Endothelial cell of umbilical vein (primary cell): ENCODE results near the gene NONO. TPM values are rescaled to one million over a fixed set of nuclear protein-coding genes. Genes with fewer than 3 reads are reported as not detected.

ENCODE experiments used
- BruUV-seq: library from RNA; stranded (reverse); fragments of 400-500 nt; replicated peaks from 2 replicates; lab custom pipeline; 2021; lab: Mats Ljungman, UMichigan
- CTCF ChIA-PET: fragments of 300-600, 350-600 bp; sonication (Branson Sonifier 250); formaldehyde crosslinking; loops from one replicate; lab custom pipeline; 2021; ENCODE audit warnings: antibody characterized with exemption, inconsistent platforms; lab: Charles Lee
- POLR2A ChIA-PET: fragments of 300-600, 350-600 bp; sonication (Branson Sonifier 250); formaldehyde crosslinking; loops from one replicate; lab custom pipeline; 2021; ENCODE audit warnings: antibody characterized with exemption, inconsistent platforms; lab: Charles Lee
- DNase-seq: peaks from one replicate; pipeline ENCODE4 v3.0.0-alpha.2; 2011; ENCODE audit warnings: low read depth, low spot score
- FAIRE-seq: peaks from 2 replicates; lab custom pipeline; 2011; peaks lifted over from hg19 to GRCh38; lab: Jason Lieb, UNC
- H2AFZ ChIP-seq: 2 replicates; pipeline ENCODE4 v1.6.0; 2012; ENCODE audit warnings: low read depth, low read length, control low read depth, inconsistent platforms
- H3K27ac ChIP-seq: 2 replicates; pipeline ENCODE4 v1.5.1; 2011; ENCODE audit warnings: low read depth, mild to moderate bottlenecking, control low read depth, low read length, moderate library complexity; ENCODE audit not compliant: insufficient read depth
- H3K27me3 ChIP-seq, 2 experiments: 2 replicates each; pipeline versions ENCODE4 v1.6.0 to v1.6.1; 2011; ENCODE audit warnings: low read length in 2 of 2, mixed read lengths in 1 of 2; ENCODE audit not compliant: control insufficient read depth in 2 of 2, insufficient read depth in 2 of 2
- H3K36me3 ChIP-seq, 2 experiments: 2 replicates in 1 of 2; 3 replicates in 1 of 2; pipeline ENCODE4 v1.5.1; 2011; ENCODE audit warnings: low read length in 2 of 2, mild to moderate bottlenecking in 1 of 2, moderate library complexity in 1 of 2; ENCODE audit not compliant: control insufficient read depth in 2 of 2, insufficient read depth in 2 of 2; ENCODE audit errors: extremely low read depth in 1 of 2
- H3K4me1 ChIP-seq: 3 replicates; pipeline ENCODE4 v1.5.1; 2011; ENCODE audit warnings: mild to moderate bottlenecking, low read length; ENCODE audit not compliant: control insufficient read depth, insufficient read depth; ENCODE audit errors: extremely low read depth
- H3K4me2 ChIP-seq: 2 replicates; pipeline ENCODE4 v1.6.1; 2011; ENCODE audit warnings: low read length, control low read depth, mixed read lengths; ENCODE audit not compliant: insufficient read depth
- H3K4me3 ChIP-seq, 3 experiments: fragments of 200-600 bp in 1 of 3; sonication (generic), shearing (Covaris generic) in 1 of 3; replicated peaks in 1 of 3; 2 replicates each; pipeline ENCODE4 v1.5.1; 2011 to 2016; ENCODE audit warnings: control low read depth in 3 of 3, low read length in 3 of 3, mild to moderate bottlenecking in 2 of 3, inconsistent platforms in 1 of 3, low read depth in 1 of 3, moderate library complexity in 1 of 3; ENCODE audit not compliant: insufficient read depth in 1 of 3
- H3K79me2 ChIP-seq: 2 replicates; pipeline ENCODE4 v1.6.0; 2012; ENCODE audit warnings: low read length, inconsistent platforms; ENCODE audit not compliant: control insufficient read depth, insufficient read depth
- H3K9ac ChIP-seq: replicated peaks from 2 replicates; pipeline ENCODE3; 2011; ENCODE audit warnings: low read length, control low read depth; ENCODE audit not compliant: insufficient read depth; ENCODE audit errors: extremely low read depth
- H3K9me1 ChIP-seq: replicated peaks from 3 replicates; pipeline ENCODE4 v1.6.0; 2011; ENCODE audit warnings: mild to moderate bottlenecking, low read length; ENCODE audit not compliant: control insufficient read depth, insufficient read depth; ENCODE audit errors: extremely low read depth
- H3K9me3 ChIP-seq: replicated peaks from 2 replicates; pipeline ENCODE4 v1.5.1; 2012; ENCODE audit warnings: low read length, inconsistent platforms; ENCODE audit not compliant: control insufficient read depth, insufficient read depth
- H4K20me1 ChIP-seq: replicated peaks from 2 replicates; pipeline ENCODE3; 2011; ENCODE audit warnings: mild to moderate bottlenecking, low read length; ENCODE audit not compliant: control insufficient read depth, insufficient read depth; ENCODE audit errors: extremely low read depth
- FOS ChIP-seq: IDR thresholded peaks from 2 replicates; pipeline ENCODE4 v1.6.1; 2011; ENCODE audit warnings: mild to moderate bottlenecking, low read length, moderate library complexity, borderline replicate concordance; ENCODE audit not compliant: insufficient read depth
- MYC ChIP-seq: IDR thresholded peaks from one replicate; pipeline ENCODE4 v1.6.1; 2011; ENCODE audit warnings: mild to moderate bottlenecking, low read depth, low read length
- POLR2A ChIP-seq: IDR thresholded peaks from 2 replicates; pipeline ENCODE4 v1.6.1; 2012; ENCODE audit warnings: low read depth, mild to moderate bottlenecking, control low read depth, low read length
- POLR2AphosphoS5 ChIP-seq: IDR thresholded peaks from 2 replicates; pipeline ENCODE4 v1.6.1; 2012; ENCODE audit warnings: low read depth, mild to moderate bottlenecking, control low read depth, low read length, moderate library complexity; ENCODE audit not compliant: insufficient read depth
- dilution Hi-C: fragments of 300-500 bp; cut with MboI; formaldehyde crosslinking; loops from one replicate; pipeline ENCODE4 v1.15.0; 2019; ENCODE audit warnings: low sequenced_read_pairs; ENCODE audit not compliant: extremely low pct_ligation_motif_present
- intact Hi-C: fragments of 100-400 bp; cut with micrococcal nuclease; formaldehyde crosslinking; loops from one replicate; pipeline ENCODE4 v1.10.0; 2022
- polyA plus RNA-seq, 4 experiments: library from polyadenylated mRNA; depleted of rRNA in 3 of 4; stranded (reverse) in 3 of 4; unstranded in 1 of 4; fragments of >200 nt; gene quantifications; 2 replicates each; pipeline versions ENCODE4 v1.2.1 to v1.2.3, GENCODE V29; 2011 to 2012; ENCODE audit warnings: missing spikeins in 1 of 4
- total RNA-seq: library from RNA; stranded (reverse); gene quantifications from 2 replicates; pipeline ENCODE4 v1.2.3, GENCODE V29; 2021
- TF ChIP-seq, protein P1 (sequence below), 2 donors: IDR thresholded peaks; 1 replicate in 1 of 2; 2 replicates in 1 of 2; pipeline ENCODE4 v1.5.1; 2011; ENCODE audit warnings: low read length in 2 of 2, mild to moderate bottlenecking in 2 of 2, moderate library complexity in 2 of 2, control low read depth in 1 of 2, inconsistent platforms in 1 of 2, low read depth in 1 of 2; ENCODE audit not compliant: insufficient read depth in 1 of 2; ENCODE audit errors: extremely low read depth in 1 of 2
- TF ChIP-seq, protein P2 (sequence below): IDR thresholded peaks from 2 replicates; pipeline ENCODE4 v1.6.1; 2011; ENCODE audit not compliant: insufficient read depth, insufficient read length

NONO gene
- total and polyA plus RNA-seq, 2 donors (not counting 3 experiments of a cell fraction or from before 2014, with no cell fraction given): 249 to 466 TPM

DNA sequence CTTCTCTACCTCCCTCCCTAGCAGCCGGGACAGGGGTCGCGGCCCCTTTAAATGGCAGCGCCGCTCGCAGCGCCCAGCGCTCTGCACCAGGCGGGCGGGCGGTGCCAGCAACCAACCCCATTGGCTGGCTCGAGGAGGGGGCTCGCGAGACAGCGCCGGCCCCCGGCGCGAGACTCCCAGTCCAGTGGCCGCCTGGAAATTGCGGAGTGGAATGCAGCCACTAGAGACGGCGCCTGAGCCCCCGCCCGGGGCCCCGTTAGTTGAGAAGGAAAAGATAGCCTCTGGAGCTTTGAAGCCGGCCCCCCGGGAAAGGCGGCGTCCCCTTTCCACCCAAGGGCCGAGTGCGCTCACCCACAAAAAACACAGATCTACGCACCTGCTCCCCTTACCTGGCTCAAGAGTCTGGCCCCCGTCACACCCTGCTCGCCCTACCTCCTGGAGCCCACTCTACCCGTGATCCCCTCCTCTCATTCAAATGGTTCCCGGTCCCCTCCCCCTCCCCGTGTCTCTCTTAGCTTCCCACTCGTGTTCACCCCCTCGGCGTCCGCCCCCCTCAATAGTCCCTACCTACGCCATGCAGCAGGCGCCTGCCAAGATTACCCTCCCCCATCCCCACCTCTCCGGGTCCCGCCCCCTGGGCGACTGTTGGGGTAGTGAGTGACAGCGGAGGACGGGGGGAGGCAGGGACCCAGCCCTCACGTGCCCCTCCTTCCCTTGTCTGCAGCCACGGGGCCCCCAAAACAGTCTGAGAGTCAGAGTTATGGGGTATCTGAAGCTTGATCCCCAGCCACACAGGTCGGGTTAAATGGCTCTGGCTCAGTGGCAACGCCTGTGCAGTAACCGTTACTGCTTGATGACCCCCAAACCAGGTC, 29.1 kb upstream of the NONO start, which contains the start of gene ZMYM3:
Gene ZMYM3 (minus strand): TSS at position 49 of the 872 bp plus-strand sequence. CDS start 885 bp downstream, outside the sequence.
- Histone ChIP-seq H2AFZ (peak within 1 kb of the TSS; percentile 92), H3K9ac (peak within 1 kb of the TSS; percentile 83), H3K27me3 (no peaks in the 10 kb centered on the region), H3K4me1 (peaks cover 8% of the 10 kb centered on the region), H3K4me3 (peak within 1 kb of the TSS; percentile 80 to 96 (median 94)), H3K79me2 (peaks cover 7% of the 10 kb centered on the region), H3K27ac (peak within 1 kb of the TSS; percentile 51), H4K20me1 (no peaks in the 10 kb centered on the region), H3K36me3 (peaks cover 0 to 11% of the 10 kb centered on the region in 2 experiments), H3K9me3 (no peaks in the 10 kb centered on the region), H3K9me1 (no peaks in the 10 kb centered on the region), H3K4me2 (peak within 1 kb of the TSS; percentile 85)
- BruUV-seq: no TSS peak
- dilution Hi-C loops (no loop called here), intact Hi-C loops (loop anchor here (1.0 kb wide), 2 partner anchors 29 to 112 kb away; partner anchors contain the start of genes NONO and TAF1)
- POLR2A ChIA-PET: interaction anchor here (0.6 to 2.1 kb wide), 2 partner anchors 9 to 29 kb away, joined by 6 to 7 read pairs; partner anchors contain the start of gene NONO
- FAIRE-seq (peak; percentile 79), DNase-seq (peak; percentile 80)
- CTCF ChIA-PET: interaction anchor here (1.8 kb wide), 1 partner anchor 29 kb away, joined by 6 read pairs; the partner anchor contains the start of gene NONO
- TF ChIP-seq POLR2A: peak; percentile 24
- TF ChIP-seq FOS: no peak

DNA sequence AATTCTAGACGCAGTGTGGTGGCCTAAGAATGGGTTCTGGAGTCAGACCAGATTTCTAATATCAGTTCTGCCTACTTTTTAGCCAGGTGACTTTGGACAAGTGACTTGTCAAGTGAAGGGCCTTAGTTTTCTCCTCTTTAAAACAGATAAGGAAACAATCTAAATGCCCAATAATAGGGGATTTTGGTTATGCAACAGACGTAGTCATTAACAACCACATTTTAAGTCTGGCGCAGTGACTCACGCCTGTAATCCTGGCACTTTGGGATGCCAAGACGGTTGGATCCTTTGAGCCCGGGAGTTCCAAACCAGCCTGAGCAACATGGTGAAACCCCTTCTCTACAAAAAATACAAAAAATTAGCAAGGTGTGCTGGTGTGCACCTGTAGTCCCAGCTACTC, 27.4 kb upstream of the NONO start:
- Histone ChIP-seq H4K20me1 (no peaks in the 10 kb centered on the region), H3K79me2 (peaks cover 7% of the 10 kb centered on the region), H3K9ac (no peak overlapping the region), H3K27me3 (no peaks in the 10 kb centered on the region), H3K4me2 (no peak overlapping the region), H3K9me3 (no peaks in the 10 kb centered on the region), H3K4me1 (peaks cover 8% of the 10 kb centered on the region), H3K4me3 (no peak overlapping the region), H3K9me1 (no peaks in the 10 kb centered on the region), H3K27ac (no peak overlapping the region), H3K36me3 (no peaks in the 10 kb centered on the region), H2AFZ (peak overlapping the region; percentile 78)
- ChIA-PET CTCF (no interaction called here), POLR2A (no interaction called here)
- intact Hi-C loops (no loop called here), dilution Hi-C loops (no loop called here)
- no peak for TF ChIP-seq POLR2AphosphoS5
- TF ChIP-seq, protein P1, sequence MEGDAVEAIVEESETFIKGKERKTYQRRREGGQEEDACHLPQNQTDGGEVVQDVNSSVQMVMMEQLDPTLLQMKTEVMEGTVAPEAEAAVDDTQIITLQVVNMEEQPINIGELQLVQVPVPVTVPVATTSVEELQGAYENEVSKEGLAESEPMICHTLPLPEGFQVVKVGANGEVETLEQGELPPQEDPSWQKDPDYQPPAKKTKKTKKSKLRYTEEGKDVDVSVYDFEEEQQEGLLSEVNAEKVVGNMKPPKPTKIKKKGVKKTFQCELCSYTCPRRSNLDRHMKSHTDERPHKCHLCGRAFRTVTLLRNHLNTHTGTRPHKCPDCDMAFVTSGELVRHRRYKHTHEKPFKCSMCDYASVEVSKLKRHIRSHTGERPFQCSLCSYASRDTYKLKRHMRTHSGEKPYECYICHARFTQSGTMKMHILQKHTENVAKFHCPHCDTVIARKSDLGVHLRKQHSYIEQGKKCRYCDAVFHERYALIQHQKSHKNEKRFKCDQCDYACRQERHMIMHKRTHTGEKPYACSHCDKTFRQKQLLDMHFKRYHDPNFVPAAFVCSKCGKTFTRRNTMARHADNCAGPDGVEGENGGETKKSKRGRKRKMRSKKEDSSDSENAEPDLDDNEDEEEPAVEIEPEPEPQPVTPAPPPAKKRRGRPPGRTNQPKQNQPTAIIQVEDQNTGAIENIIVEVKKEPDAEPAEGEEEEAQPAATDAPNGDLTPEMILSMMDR (IDR thresholded peaks at IDR 0.05; ENCODE audit: extremely low read depth in 1 of 2, insufficient read depth in 1 of 2, low read depth in 1 of 2, low read length in 2 of 2): no peak
- no peak for TF ChIP-seq POLR2A
- TF ChIP-seq FOS: no peak
- no peak for TF ChIP-seq MYC
- TF ChIP-seq, protein P2, sequence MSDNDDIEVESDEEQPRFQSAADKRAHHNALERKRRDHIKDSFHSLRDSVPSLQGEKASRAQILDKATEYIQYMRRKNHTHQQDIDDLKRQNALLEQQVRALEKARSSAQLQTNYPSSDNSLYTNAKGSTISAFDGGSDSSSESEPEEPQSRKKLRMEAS: no peak
- no peak for FAIRE-seq
- BruUV-seq: no TSS peak
- DNase-seq: no peak
